ENCODE data around the gene EIF4ENIF1. TPM values are rescaled to one million over a fixed set of nuclear protein-coding genes. Genes with fewer than 3 reads are reported as not detected.

The EIF4ENIF1 gene
- total RNA-seq, 1 donor from 2014 or later: 21.6 TPM

Small RNAs within 50 kb of the gene (small RNA-seq; reads per million reads assigned to genes)
- gene AL096701.2 (not detected), gene RNU6-28P (not detected)

Other genes with a start within 250 kb of the EIF4ENIF1 start
- 20.8 TPM for gene PIK3IP1, start 197.4 kb downstream of the EIF4ENIF1 start, total RNA-seq
- 24.1 TPM for gene PATZ1, start 143.5 kb downstream of the EIF4ENIF1 start, total RNA-seq
- 86.4 TPM for gene DRG1, start 90.2 kb downstream of the EIF4ENIF1 start, total RNA-seq
- 18.8 TPM for gene SFI1, start 6.7 kb upstream of the EIF4ENIF1 start, total RNA-seq
- gene PISD, start 172.4 kb upstream of the EIF4ENIF1 start, total RNA-seq: 34.2 TPM